Neutrophil (primary cell): ENCODE measurements around the gene RHEB.

Experiments
- H3K27ac ChIP-seq: fragments of 200-600 bp; sonication (generic); 2 replicates; pipeline ENCODE4 v1.5.1; 2016; ENCODE audit warnings: mild to moderate bottlenecking, moderate library complexity
- H3K27me3 ChIP-seq: fragments of 200-600 bp; sonication (generic); 2 replicates; pipeline ENCODE4 v1.6.0; 2016; ENCODE audit warnings: mild to moderate bottlenecking
- H3K36me3 ChIP-seq: fragments of 200-600 bp; sonication (generic); 2 replicates; pipeline ENCODE4 v1.5.1; 2017
- H3K4me1 ChIP-seq, 2 experiments: fragments of 200-600 bp in 1 of 2; sonication (generic) in 1 of 2; 1 replicate in 1 of 2; 2 replicates in 1 of 2; pipeline versions ENCODE4 v1.5.1 to v1.6.1; 2013 to 2016; ENCODE audit warnings: low read depth in 1 of 2, low read length in 1 of 2, mild to moderate bottlenecking in 1 of 2, moderate library complexity in 1 of 2; ENCODE audit not compliant: control insufficient read depth in 1 of 2, insufficient read depth in 1 of 2
- H3K4me3 ChIP-seq, 2 experiments: fragments of 200-600 bp in 1 of 2; sonication (generic) in 1 of 2; 1 replicate in 1 of 2; 2 replicates in 1 of 2; pipeline ENCODE4 v1.5.1; 2013 to 2016; ENCODE audit warnings: low read depth in 1 of 2, low read length in 1 of 2, mild to moderate bottlenecking in 1 of 2, moderate library complexity in 1 of 2
- H3K9me3 ChIP-seq: fragments of 200-600 bp; sonication (generic); 2 replicates; pipeline ENCODE4 v1.5.1; 2016
- TF ChIP-seq, protein P1 (sequence below): fragments of 200-600 bp; sonication (generic); IDR thresholded peaks from 2 replicates; pipeline ENCODE4 v1.5.1; 2016; ENCODE audit warnings: antibody characterized with exemption

The RHEB gene

GRCh38 chr7:151431768-151432311 is 87.9 kb downstream of the RHEB start:
- Histone ChIP-seq H3K27ac (no peak overlapping the region), H3K27me3 (peaks cover 10% of the 10 kb centered on the region), H3K36me3 (no peaks in the 10 kb centered on the region), H3K9me3 (no peaks in the 10 kb centered on the region), H3K4me1 (no peaks in the 10 kb centered on the region), H3K4me3 (no peak overlapping the region)
- TF ChIP-seq, protein P1, sequence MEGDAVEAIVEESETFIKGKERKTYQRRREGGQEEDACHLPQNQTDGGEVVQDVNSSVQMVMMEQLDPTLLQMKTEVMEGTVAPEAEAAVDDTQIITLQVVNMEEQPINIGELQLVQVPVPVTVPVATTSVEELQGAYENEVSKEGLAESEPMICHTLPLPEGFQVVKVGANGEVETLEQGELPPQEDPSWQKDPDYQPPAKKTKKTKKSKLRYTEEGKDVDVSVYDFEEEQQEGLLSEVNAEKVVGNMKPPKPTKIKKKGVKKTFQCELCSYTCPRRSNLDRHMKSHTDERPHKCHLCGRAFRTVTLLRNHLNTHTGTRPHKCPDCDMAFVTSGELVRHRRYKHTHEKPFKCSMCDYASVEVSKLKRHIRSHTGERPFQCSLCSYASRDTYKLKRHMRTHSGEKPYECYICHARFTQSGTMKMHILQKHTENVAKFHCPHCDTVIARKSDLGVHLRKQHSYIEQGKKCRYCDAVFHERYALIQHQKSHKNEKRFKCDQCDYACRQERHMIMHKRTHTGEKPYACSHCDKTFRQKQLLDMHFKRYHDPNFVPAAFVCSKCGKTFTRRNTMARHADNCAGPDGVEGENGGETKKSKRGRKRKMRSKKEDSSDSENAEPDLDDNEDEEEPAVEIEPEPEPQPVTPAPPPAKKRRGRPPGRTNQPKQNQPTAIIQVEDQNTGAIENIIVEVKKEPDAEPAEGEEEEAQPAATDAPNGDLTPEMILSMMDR = no peak

GRCh38 chr7:151431281-151431767 is 88.4 kb downstream of the RHEB start:
- no peaks in the 10 kb centered on the region for H3K36me3 ChIP-seq
- no peaks in the 10 kb centered on the region for H3K4me1 ChIP-seq
- H3K27ac ChIP-seq = no peak overlapping the region
- TF ChIP-seq, protein P1 = no peak
- peaks cover 10% of the 10 kb centered on the region for H3K27me3 ChIP-seq
- no peak overlapping the region for H3K4me3 ChIP-seq
- H3K9me3 ChIP-seq = no peaks in the 10 kb centered on the region

DNA sequence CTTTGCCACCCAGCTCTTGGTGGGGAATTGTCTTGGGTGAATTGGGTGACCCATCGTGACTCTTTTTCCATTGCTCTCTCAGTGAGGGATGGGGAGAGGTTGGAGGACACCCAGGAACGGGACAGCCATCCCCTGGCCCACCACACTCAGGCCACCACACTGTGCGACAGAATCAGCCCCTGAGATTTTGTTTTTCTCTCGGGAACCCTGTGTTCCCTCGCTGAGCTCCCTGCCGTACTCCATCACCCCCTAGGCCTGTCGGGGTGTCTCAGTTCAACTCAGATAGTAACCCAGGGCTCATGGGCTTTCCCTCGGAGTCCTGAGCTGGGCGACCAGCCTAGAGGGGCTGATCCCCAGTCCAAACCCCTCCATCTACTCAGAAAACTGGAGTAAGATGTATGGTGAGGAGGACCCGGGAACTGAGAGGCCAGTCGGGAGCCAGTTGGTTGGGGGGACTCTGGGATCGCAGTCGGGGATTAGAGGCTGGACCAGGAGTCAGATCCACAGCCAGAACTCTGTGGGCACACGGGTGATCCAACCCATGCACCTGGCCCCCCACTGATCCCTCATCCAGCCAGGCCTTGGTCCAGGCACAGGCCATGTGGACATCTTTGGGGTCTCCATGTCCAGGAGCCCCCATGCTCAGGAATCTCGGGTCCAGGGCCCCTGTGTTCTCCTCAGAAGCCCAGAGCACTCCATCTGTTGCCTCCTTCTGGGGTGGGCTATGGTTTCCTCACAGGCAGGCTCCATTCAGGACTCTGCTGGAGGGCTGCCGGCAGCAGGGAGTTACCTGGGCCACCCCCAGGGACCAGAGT is 89.1 kb downstream of the RHEB start:
- Histone ChIP-seq H3K4me3 (no peak overlapping the region), H3K27ac (no peak overlapping the region), H3K27me3 (peaks cover 10% of the 10 kb centered on the region), H3K4me1 (no peaks in the 10 kb centered on the region), H3K9me3 (no peaks in the 10 kb centered on the region), H3K36me3 (no peaks in the 10 kb centered on the region)
- TF ChIP-seq, protein P1 = no peak

- Histone ChIP-seq H3K4me3 (no peak overlapping the region), H3K9me3 (no peaks in the 10 kb centered on the region), H3K4me1 (no peaks in the 10 kb centered on the region), H3K27ac (no peak overlapping the region), H3K27me3 (peaks cover 10% of the 10 kb centered on the region), H3K36me3 (no peaks in the 10 kb centered on the region)
- TF ChIP-seq, protein P1 = no peak
Observed at GRCh38 chr7:151429560-151430331, 89.9 kb downstream of the RHEB start.

DNA sequence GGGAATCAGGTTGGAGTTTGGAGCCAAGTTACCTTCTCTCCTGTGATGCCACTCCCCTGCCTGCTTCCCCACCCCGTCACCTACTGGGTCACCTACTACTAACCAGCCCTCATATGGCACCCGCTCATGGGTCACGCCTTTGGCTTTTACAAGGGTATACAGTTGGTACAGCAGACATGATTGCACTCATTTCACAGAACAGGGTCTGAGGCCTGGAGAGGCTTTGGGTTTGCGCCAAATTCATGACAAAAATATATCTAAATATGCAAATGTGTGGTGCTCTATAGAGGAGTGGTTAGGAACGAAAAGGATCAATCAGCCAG is 90.5 kb downstream of the RHEB start:
- Histone ChIP-seq H3K27ac (no peak overlapping the region), H3K36me3 (no peaks in the 10 kb centered on the region), H3K9me3 (no peaks in the 10 kb centered on the region), H3K4me1 (no peaks in the 10 kb centered on the region), H3K4me3 (no peak overlapping the region), H3K27me3 (peaks cover 10% of the 10 kb centered on the region)
- TF ChIP-seq, protein P1 = no peak
